SU-DHL-6 (cell line): ENCODE results near the gene RPL12.

ENCODE experiments used
- H2AFZ ChIP-seq: fragments of 200-600 bp; sonication (generic); 2 replicates; pipeline ENCODE4 v1.6.1; 2014; ENCODE audit warnings: low read depth, mild to moderate bottlenecking, moderate library complexity, mixed read lengths, antibody characterized with exemption, low read length; ENCODE audit not compliant: severe bottlenecking
- H3F3A ChIP-seq: fragments of 200-600 bp; shearing (Covaris generic); 2 replicates; pipeline ENCODE4 v1.6.0; 2016; ENCODE audit warnings: antibody characterized with exemption, mild to moderate bottlenecking; ENCODE audit not compliant: insufficient read depth
- H3K27ac ChIP-seq: fragments of 200-600 bp; sonication (generic); 2 replicates; pipeline ENCODE4 v1.5.1; 2016; ENCODE audit warnings: low read depth, mild to moderate bottlenecking, low read length, moderate library complexity, mixed read lengths
- H3K27me3 ChIP-seq: fragments of 200-600 bp; sonication (generic), shearing (Covaris generic); 2 replicates; pipeline ENCODE4 v1.6.0; 2014; ENCODE audit warnings: mild to moderate bottlenecking, low read length
- H3K36me3 ChIP-seq: fragments of 200-600 bp; sonication (generic); 2 replicates; pipeline ENCODE4 v1.6.1; 2014; ENCODE audit warnings: mild to moderate bottlenecking, low read length, mixed read lengths
- H3K4me2 ChIP-seq: fragments of 300-600, 200-600 bp; shearing (Covaris generic), sonication (generic); 2 replicates; pipeline ENCODE4 v1.6.0; 2014; ENCODE audit warnings: low read length, low read depth, mild to moderate bottlenecking; ENCODE audit not compliant: poor library complexity, severe bottlenecking
- H3K4me3 ChIP-seq: fragments of 200-600 bp; sonication (generic); 2 replicates; pipeline ENCODE4 v1.5.1; 2014; ENCODE audit warnings: antibody characterized with exemption, low read length, mild to moderate bottlenecking, mixed read lengths; ENCODE audit not compliant: insufficient read depth, poor library complexity, severe bottlenecking
- H3K79me2 ChIP-seq: fragments of 200-600 bp; sonication (generic); 2 replicates; pipeline ENCODE4 v1.6.1; 2014; ENCODE audit warnings: mild to moderate bottlenecking, low read length, moderate library complexity; ENCODE audit not compliant: insufficient read depth
- H3K9ac ChIP-seq: fragments of 200-600 bp; sonication (generic); 2 replicates; pipeline ENCODE4 v1.7.0; 2014; ENCODE audit warnings: mild to moderate bottlenecking, low read length
- H3K9me2 ChIP-seq: fragments of 200-600 bp; sonication (generic); replicated peaks from 2 replicates; pipeline ENCODE4 v1.6.1; 2014; ENCODE audit warnings: low read length; ENCODE audit not compliant: insufficient read depth
- H3K9me3 ChIP-seq: fragments of 200-600 bp; sonication (generic); 2 replicates; pipeline ENCODE4 v1.6.1; 2014; ENCODE audit warnings: low read length, mixed read lengths; ENCODE audit not compliant: insufficient read depth
- H4K20me1 ChIP-seq: fragments of 200-600 bp; sonication (generic); 2 replicates; pipeline ENCODE4 v1.6.1; 2014; ENCODE audit warnings: low read depth, mild to moderate bottlenecking, antibody characterized with exemption, low read length, moderate library complexity, mixed read lengths
- EZH2phosphoT487 ChIP-seq: fragments of 200-600 bp; sonication (generic), shearing (Covaris generic); conservative IDR thresholded peaks from 2 replicates; pipeline ENCODE4 v1.6.1; 2018; ENCODE audit warnings: mild to moderate bottlenecking, antibody characterized with exemption, low read length, moderate library complexity, mixed read lengths
- TF ChIP-seq, protein P1 (sequence below): fragments of 200-600 bp; sonication (generic); IDR thresholded peaks from one replicate; pipeline ENCODE4 v1.5.1; 2017; ENCODE audit warnings: antibody characterized with exemption, mild to moderate bottlenecking, low read length, moderate library complexity; ENCODE audit not compliant: insufficient read depth, poor library complexity, severe bottlenecking

RPL12 gene

DNA sequence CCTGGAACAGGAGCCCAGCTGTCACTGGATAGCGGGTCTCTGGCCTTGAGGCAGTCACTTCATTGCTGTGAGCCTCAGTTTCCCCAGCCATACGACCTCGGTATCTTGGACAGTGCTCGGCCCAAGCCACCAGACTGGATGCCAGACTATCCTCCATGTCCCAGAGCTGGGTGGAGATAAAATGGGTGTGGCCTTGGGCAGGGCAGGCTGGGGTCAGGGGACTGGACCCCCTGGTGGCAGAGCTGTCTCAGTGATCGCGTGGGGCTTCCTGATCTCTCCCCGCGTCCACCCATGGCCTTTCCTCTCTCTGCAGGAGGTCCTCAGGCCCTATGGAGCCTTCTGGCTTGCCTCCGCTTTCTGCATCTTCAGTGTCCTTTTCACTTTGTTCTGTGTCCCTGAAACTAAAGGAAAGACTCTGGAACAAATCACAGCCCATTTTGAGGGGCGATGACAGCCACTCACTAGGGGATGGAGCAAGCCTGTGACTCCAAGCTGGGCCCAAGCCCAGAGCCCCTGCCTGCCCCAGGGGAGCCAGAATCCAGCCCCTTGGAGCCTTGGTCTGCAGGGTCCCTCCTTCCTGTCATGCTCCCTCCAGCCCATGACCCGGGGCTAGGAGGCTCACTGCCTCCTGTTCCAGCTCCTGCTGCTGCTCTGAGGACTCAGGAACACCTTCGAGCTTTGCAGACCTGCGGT, 44.3 kb downstream of the RPL12 start:
- TF ChIP-seq EZH2phosphoT487 = no peak
- TF ChIP-seq, protein P1, sequence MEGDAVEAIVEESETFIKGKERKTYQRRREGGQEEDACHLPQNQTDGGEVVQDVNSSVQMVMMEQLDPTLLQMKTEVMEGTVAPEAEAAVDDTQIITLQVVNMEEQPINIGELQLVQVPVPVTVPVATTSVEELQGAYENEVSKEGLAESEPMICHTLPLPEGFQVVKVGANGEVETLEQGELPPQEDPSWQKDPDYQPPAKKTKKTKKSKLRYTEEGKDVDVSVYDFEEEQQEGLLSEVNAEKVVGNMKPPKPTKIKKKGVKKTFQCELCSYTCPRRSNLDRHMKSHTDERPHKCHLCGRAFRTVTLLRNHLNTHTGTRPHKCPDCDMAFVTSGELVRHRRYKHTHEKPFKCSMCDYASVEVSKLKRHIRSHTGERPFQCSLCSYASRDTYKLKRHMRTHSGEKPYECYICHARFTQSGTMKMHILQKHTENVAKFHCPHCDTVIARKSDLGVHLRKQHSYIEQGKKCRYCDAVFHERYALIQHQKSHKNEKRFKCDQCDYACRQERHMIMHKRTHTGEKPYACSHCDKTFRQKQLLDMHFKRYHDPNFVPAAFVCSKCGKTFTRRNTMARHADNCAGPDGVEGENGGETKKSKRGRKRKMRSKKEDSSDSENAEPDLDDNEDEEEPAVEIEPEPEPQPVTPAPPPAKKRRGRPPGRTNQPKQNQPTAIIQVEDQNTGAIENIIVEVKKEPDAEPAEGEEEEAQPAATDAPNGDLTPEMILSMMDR = no peak
- H3K9me3 ChIP-seq = no peaks in the 10 kb centered on the region
- no peaks in the 10 kb centered on the region for H4K20me1 ChIP-seq
- H2AFZ ChIP-seq = no peak overlapping the region
- H3K9ac ChIP-seq = no peak overlapping the region
- no peak overlapping the region for H3K4me3 ChIP-seq
- no peaks in the 10 kb centered on the region for H3K9me2 ChIP-seq
- no peaks in the 10 kb centered on the region for H3F3A ChIP-seq
- no peaks in the 10 kb centered on the region for H3K27me3 ChIP-seq
- no peaks in the 10 kb centered on the region for H3K36me3 ChIP-seq
- no peak overlapping the region for H3K27ac ChIP-seq
- no peaks in the 10 kb centered on the region for H3K79me2 ChIP-seq
- no peak overlapping the region for H3K4me2 ChIP-seq

DNA sequence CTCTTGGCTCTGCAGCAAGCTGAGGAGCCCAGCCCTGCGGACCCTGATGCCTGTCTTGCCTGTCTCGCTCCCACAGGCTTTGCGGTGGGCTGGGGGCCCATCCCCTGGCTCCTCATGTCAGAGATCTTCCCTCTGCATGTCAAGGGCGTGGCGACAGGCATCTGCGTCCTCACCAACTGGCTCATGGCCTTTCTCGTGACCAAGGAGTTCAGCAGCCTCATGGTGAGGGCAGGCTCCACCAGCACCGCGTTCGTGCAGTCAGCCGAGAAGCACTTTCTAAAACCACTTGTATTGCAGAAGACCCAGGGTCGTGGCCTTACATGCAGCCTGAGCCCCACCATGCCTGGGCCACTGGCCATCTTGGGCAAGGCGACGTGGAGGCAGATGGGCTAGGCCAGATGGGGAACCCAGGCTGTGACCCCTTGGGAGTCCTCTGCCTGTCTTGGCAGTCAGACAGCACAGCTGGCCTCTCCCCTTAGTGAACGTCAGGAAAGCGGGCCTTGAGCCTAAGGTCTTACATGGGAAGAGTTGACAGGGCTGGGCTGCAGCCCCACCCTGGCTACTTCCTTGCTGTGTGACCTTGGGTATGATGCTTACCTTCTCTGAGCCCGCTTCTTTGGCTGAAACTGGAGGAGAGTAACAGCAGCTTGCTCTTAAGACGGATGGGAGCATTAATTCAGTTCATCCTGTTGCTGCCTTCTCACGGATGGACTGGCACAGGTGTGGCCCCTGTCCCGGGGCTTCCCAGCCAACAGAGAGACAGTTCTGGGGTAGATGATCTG, 45.7 kb downstream of the RPL12 start:
- H3K9ac ChIP-seq = no peak overlapping the region
- H3K36me3 ChIP-seq = no peaks in the 10 kb centered on the region
- no peak overlapping the region for H2AFZ ChIP-seq
- H3F3A ChIP-seq = no peaks in the 10 kb centered on the region
- H3K9me3 ChIP-seq = no peaks in the 10 kb centered on the region
- no peak overlapping the region for H3K27ac ChIP-seq
- no peak overlapping the region for H3K4me2 ChIP-seq
- H3K9me2 ChIP-seq = no peaks in the 10 kb centered on the region
- H3K4me3 ChIP-seq = no peak overlapping the region
- no peaks in the 10 kb centered on the region for H3K79me2 ChIP-seq
- no peaks in the 10 kb centered on the region for H4K20me1 ChIP-seq
- TF ChIP-seq, protein P1 = no peak
- no peak for TF ChIP-seq EZH2phosphoT487
- H3K27me3 ChIP-seq = no peaks in the 10 kb centered on the region

DNA sequence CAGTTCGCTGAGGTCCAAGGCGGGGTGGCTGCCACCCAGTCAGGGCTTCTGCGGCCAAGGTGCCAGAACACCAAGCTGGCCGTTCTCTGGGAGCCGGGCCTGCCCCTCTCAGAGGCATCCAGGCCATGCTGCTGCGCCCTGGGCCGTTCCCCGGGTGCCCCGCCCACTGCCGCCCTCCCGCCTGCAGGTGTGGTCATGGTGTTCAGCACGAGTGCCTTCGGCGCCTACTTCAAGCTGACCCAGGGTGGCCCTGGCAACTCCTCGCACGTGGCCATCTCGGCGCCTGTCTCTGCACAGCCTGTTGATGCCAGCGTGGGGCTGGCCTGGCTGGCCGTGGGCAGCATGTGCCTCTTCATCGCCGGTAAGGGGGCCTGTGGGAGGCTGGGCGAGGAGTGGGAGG, 46.6 kb downstream of the RPL12 start:
- Histone ChIP-seq H3K4me3 (no peak overlapping the region), H3K4me2 (no peak overlapping the region), H3K36me3 (no peaks in the 10 kb centered on the region), H3K9me3 (no peaks in the 10 kb centered on the region), H4K20me1 (no peaks in the 10 kb centered on the region), H3K27me3 (no peaks in the 10 kb centered on the region), H3K9ac (no peak overlapping the region), H3K79me2 (no peaks in the 10 kb centered on the region), H3F3A (no peaks in the 10 kb centered on the region), H3K9me2 (no peaks in the 10 kb centered on the region), H3K27ac (no peak overlapping the region), H2AFZ (no peak overlapping the region)
- TF ChIP-seq, protein P1 = no peak
- no peak for TF ChIP-seq EZH2phosphoT487
